PC-3 (cell line): Measurements from ENCODE around the gene SLC16A8. TPM values are rescaled to one million over a fixed set of nuclear protein-coding genes. Genes with fewer than 3 reads are reported as not detected.
"Not testable (repeated sequence)": the region's sequence is repeated elsewhere in the genome, so short reads cannot be mapped to it uniquely, and the experiment has no call there.

Experiments
- ATAC-seq: fragments of 200-7000 bp; cut with Tn5 transposase; 2 replicates; pipeline ENCODE4 v1.9.1; 2020; ENCODE audit warnings: mild to moderate bottlenecking, moderate library complexity
- BruUV-seq: library from RNA; stranded (reverse); fragments of 400-500 nt; replicated peaks from 2 replicates; lab custom pipeline; 2021; lab: Mats Ljungman, UMichigan
- CTCF ChIA-PET: fragments of 300-600 bp; sonication (Branson Sonifier 250); formaldehyde crosslinking; loops from one replicate; lab custom pipeline; 2022; ENCODE audit warnings: antibody characterized with exemption; lab: Charles Lee
- POLR2A ChIA-PET: fragments of 300-600 bp; sonication (Branson Sonifier 250); formaldehyde crosslinking; loops from one replicate; lab custom pipeline; 2022; ENCODE audit warnings: antibody characterized with exemption; ENCODE audit not compliant: unreplicated experiment; lab: Charles Lee
- DNase-seq: peaks from one replicate; pipeline ENCODE4 v3.0.0-alpha.2; 2015
- H2AFZ ChIP-seq: fragments of 300-600 bp; sonication (generic); 2 replicates; pipeline ENCODE4 v1.6.0; 2016; ENCODE audit warnings: antibody characterized with exemption, low read length
- H3F3A ChIP-seq: fragments of 300-600 bp; sonication (generic); one replicate; pipeline ENCODE4 v1.6.0; 2017; ENCODE audit warnings: antibody characterized with exemption, low read length, control low read depth, mild to moderate bottlenecking; ENCODE audit not compliant: unreplicated experiment
- H3K27ac ChIP-seq: fragments of 300-600 bp; sonication (generic); 2 replicates; pipeline ENCODE4 v1.5.1; 2016; ENCODE audit warnings: mild to moderate bottlenecking, low read length
- H3K27me3 ChIP-seq: fragments of 300-600 bp; sonication (generic); 2 replicates; pipeline ENCODE4 v1.6.1; 2016; ENCODE audit warnings: low read length, mixed read lengths
- H3K36me3 ChIP-seq: fragments of 300-600 bp; sonication (generic); 2 replicates; pipeline ENCODE4 v1.6.1; 2016; ENCODE audit warnings: low read depth, mixed run types, low read length, mixed read lengths
- H3K4me1 ChIP-seq: fragments of 300-600 bp; sonication (generic); 2 replicates; pipeline ENCODE4 v1.5.1; 2016; ENCODE audit warnings: low read length; ENCODE audit not compliant: insufficient read depth
- H3K4me2 ChIP-seq: fragments of 300-600 bp; sonication (generic); 2 replicates; pipeline ENCODE4 v1.6.0; 2016; ENCODE audit warnings: low read length
- H3K4me3 ChIP-seq: fragments of 300-600 bp; sonication (generic); 2 replicates; pipeline ENCODE4 v1.5.1; 2016; ENCODE audit warnings: mild to moderate bottlenecking, low read length, mixed read lengths
- H3K79me2 ChIP-seq: fragments of 300-600 bp; sonication (generic); 2 replicates; pipeline ENCODE4 v1.6.1; 2017; ENCODE audit warnings: low read length, mixed read lengths
- H3K9ac ChIP-seq: fragments of 300-600 bp; sonication (generic); 2 replicates; pipeline ENCODE4 v1.6.0; 2016; ENCODE audit warnings: mild to moderate bottlenecking, low read length
- H3K9me2 ChIP-seq: fragments of 300-600 bp; sonication (generic); replicated peaks from 2 replicates; pipeline ENCODE4 v1.6.1; 2016; ENCODE audit warnings: mixed run types, low read length, mixed read lengths
- H3K9me3 ChIP-seq: fragments of 300-600 bp; sonication (generic); 2 replicates; pipeline ENCODE4 v1.6.1; 2016; ENCODE audit warnings: low read length, mixed read lengths
- H4K20me1 ChIP-seq: fragments of 300-600 bp; sonication (generic); 2 replicates; pipeline ENCODE4 v1.6.1; 2016; ENCODE audit warnings: low read length, mixed read lengths
- CTCF ChIP-seq: fragments of 300-600 bp; sonication (generic); conservative IDR thresholded peaks from 2 replicates; pipeline ENCODE4 v1.5.1; 2017; ENCODE audit warnings: antibody characterized with exemption, low read depth, mild to moderate bottlenecking, low read length
- EZH2 ChIP-seq: fragments of 300-600 bp; sonication (generic); IDR thresholded peaks from one replicate; pipeline ENCODE4 v1.6.1; 2017; ENCODE audit warnings: antibody characterized with exemption, mild to moderate bottlenecking, low read length; ENCODE audit not compliant: unreplicated experiment
- EZH2phosphoT487 ChIP-seq: fragments of 300-600 bp; sonication (generic); IDR thresholded peaks from 2 replicates; pipeline ENCODE4 v1.6.1; 2018; ENCODE audit warnings: mild to moderate bottlenecking, antibody characterized with exemption, low read length, borderline replicate concordance
- intact Hi-C: fragments of 100-400 bp; cut with micrococcal nuclease; formaldehyde crosslinking; loops from 2 replicates; pipeline ENCODE4 v1.9.0; 2023
- total RNA-seq: library from RNA; depleted of rRNA; stranded (reverse); fragments of >200 nt; gene quantifications from 2 replicates; pipeline ENCODE4 v1.2.3, GENCODE V29; 2014

SLC16A8 gene
- total RNA-seq, 1 experiment from 2014 or later = not detected

GRCh38 chr22:38079804-38080203, 4.2 kb downstream of the SLC16A8 start:
- no TSS peak for BruUV-seq
- Histone ChIP-seq H3K4me1 (no peaks in the 10 kb centered on the region), H2AFZ (no peak overlapping the region), H3K4me3 (no peak overlapping the region), H3K9ac (no peak overlapping the region), H3K9me3 (no peaks in the 10 kb centered on the region), H3K9me2 (no peaks in the 10 kb centered on the region), H4K20me1 (no peaks in the 10 kb centered on the region), H3F3A (no peaks in the 10 kb centered on the region), H3K36me3 (no peaks in the 10 kb centered on the region), H3K27me3 (no peaks in the 10 kb centered on the region), H3K4me2 (no peak overlapping the region), H3K79me2 (no peaks in the 10 kb centered on the region), H3K27ac (no peak overlapping the region)
- ATAC-seq = no peak
- ChIA-PET POLR2A (no interaction called here), CTCF (no interaction called here)
- DNase-seq = no peak
- intact Hi-C loops = no loop called here
- TF ChIP-seq EZH2 (no peak), EZH2phosphoT487 (no peak), CTCF (no peak)

GRCh38 chr22:38079208-38079607, 4.8 kb downstream of the SLC16A8 start:
- H3K27ac ChIP-seq, BruUV-seq, H3K27me3 ChIP-seq, H2AFZ ChIP-seq, POLR2A ChIA-PET, H3K9me3 ChIP-seq, H3K36me3 ChIP-seq, intact Hi-C loops, ATAC-seq, H4K20me1 ChIP-seq, H3K79me2 ChIP-seq, H3K4me3 ChIP-seq, H3K9ac ChIP-seq, CTCF ChIA-PET, H3K9me2 ChIP-seq, H3F3A ChIP-seq, H3K4me2 ChIP-seq, DNase-seq, H3K4me1 ChIP-seq: not testable (repeated sequence)

GRCh38 chr22:38078046-38078840, 5.7 kb downstream of the SLC16A8 start:
- ChIA-PET POLR2A (no interaction called here), CTCF (no interaction called here)
- H3K27me3 ChIP-seq = no peaks in the 10 kb centered on the region
- H3K36me3 ChIP-seq = no peaks in the 10 kb centered on the region
- intact Hi-C loops = no loop called here
- no peaks in the 10 kb centered on the region for H3F3A ChIP-seq
- no peaks in the 10 kb centered on the region for H4K20me1 ChIP-seq
- no peak overlapping the region for H3K27ac ChIP-seq
- H3K4me3 ChIP-seq = no peak overlapping the region
- TF ChIP-seq EZH2phosphoT487 = no peak
- no peak for TF ChIP-seq EZH2
- TF ChIP-seq CTCF = no peak
- no peak for DNase-seq
- no peaks in the 10 kb centered on the region for H3K79me2 ChIP-seq
- no TSS peak for BruUV-seq
- H3K4me1 ChIP-seq = no peaks in the 10 kb centered on the region
- H3K4me2 ChIP-seq = no peak overlapping the region
- no peak overlapping the region for H3K9ac ChIP-seq
- H3K9me3 ChIP-seq = no peaks in the 10 kb centered on the region
- no peak overlapping the region for H2AFZ ChIP-seq
- no peak for ATAC-seq
- H3K9me2 ChIP-seq = no peaks in the 10 kb centered on the region
